ENCODE results near the gene SCLT1. TPM values are rescaled to one million over a fixed set of nuclear protein-coding genes. Genes with fewer than 3 reads are reported as not detected.
"Not testable (repeated sequence)": the region's sequence is repeated elsewhere in the genome, so short reads cannot be mapped to it uniquely, and the experiment has no call there.

The SCLT1 gene
- total RNA-seq, 1 donor from 2014 or later, result 39.0 TPM

GRCh38 chr4:129080129-129080528 lies 13.2 kb downstream of the SCLT1 start:
- intact Hi-C loops (cut with micrococcal nuclease), result no loop called here

DNA sequence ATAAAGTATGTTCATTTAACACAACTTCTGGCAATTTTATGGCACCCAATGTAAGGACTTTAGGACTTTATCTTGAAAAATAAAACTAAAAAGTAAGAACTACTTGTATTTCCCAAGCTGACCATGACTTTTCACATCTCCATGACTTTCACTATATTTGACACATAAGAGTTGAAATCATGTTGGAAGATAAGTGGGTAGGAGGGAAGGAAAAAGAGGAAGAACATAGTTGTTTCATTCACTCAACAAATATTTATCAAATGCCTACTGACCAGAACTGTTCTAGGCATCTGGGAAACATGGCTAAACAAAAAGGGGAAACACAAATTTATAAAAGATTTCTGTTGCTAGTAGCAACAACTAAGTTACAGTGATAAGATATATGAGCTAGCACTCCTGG lies 16.0 kb downstream of the SCLT1 start:
- intact Hi-C loops (cut with micrococcal nuclease), result no loop called here

GRCh38 chr4:129069537-129069936 lies 23.8 kb downstream of the SCLT1 start:
- intact Hi-C loops (cut with micrococcal nuclease), result not testable (repeated sequence)

- intact Hi-C loops (cut with micrococcal nuclease), result no loop called here
Measured at GRCh38 chr4:129064717-129065116, 28.6 kb downstream of the SCLT1 start.

DNA sequence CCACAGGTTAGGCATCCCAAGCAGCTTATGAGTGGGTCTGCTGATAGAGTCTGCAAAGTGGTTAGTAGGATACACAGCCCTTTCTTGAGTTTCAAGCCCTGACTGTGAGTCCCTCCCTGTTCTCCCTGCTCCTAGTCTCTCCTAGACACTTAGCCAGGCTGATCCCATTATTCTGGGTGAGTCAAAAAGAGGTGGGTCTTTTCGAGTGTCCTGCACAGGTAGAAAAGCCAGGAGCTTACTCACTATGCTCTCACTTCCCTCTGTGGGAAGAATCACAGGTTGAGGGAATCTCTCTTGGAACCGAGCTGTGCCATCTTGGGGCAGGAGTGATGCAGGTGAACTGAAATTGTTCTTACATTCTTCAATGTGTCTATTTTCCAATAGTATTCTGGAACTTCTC lies 29.7 kb downstream of the SCLT1 start:
- intact Hi-C loops (cut with micrococcal nuclease), result no loop called here

DNA sequence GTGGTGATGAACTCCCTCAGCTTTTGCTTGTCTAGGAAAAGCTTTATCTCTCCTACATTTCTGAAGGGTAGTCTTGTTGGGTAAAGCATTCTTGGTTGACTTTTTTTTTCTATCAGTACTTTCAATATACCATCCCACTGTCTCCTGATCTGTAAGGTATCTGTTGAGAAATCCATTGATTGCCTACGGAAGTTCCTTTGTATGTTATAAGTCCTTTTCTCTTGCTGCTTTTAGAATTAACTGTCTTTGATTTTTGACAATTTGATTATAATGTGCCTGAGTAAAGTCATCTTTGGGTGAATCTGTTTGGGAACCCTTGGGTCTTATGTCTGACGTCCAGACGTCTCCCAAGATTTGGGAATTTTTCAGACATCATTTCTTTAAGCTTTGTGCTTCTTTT lies 30.8 kb downstream of the SCLT1 start:
- intact Hi-C loops (cut with micrococcal nuclease), result no loop called here

DNA sequence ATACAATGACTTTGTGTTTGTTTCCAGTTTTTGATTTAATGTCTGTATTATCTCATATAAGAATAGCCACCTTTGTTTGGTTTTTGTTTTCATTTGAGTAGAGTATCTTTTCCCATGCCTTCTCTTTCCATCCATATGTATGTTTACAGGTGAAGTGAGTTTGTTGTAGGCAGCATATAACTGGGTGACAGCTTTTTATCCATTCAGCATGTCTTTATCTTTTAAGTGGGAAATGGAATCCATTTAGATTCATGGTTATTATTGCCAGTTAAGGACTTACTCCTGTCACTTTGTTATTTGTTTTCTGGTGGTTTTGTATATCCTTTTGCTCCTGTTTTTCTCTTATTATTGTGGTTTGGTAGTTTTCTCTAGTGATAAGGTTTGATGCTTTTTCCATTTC lies 34.3 kb downstream of the SCLT1 start:
- intact Hi-C loops (cut with micrococcal nuclease), result no loop called here

DNA sequence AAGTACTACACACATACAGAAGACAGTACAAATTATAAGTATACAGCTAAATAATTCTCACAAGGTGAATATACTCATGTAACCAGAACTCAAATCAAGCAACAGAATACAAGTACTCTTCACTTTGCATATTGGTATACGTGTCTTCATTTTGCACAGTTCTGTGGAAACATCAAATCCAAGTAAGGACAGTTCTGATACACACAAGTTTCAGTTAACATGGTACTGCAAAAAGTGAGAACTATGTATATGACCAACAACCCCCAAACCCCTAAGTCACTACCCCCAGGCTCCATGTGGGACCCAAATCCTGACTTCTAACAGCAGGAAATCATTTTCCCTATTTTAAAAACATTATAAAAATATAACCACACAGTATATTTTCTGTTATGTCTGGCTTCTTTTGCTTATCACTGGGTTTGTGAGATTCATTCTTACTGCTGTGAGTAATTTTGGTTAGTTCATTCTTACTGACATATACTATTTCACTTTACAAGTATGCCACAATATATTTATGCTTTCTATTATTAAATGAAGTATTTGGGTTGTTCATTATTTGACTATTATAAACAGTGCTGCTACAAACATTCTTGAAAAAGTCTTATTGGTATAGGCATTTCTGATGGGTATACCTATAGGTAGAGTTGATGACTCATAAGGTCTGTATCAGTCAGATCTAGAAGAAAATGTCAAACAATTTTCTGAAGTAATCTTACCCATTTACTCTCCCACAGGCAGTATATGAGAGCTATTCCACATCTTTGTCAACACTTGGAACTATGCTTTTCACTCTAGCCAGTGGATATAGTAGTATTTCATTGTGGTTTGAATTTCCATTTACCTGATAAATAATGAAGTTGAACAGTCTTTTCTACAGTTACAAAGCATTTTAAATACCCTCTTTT lies 47.0 kb downstream of the SCLT1 start:
- intact Hi-C loops (cut with micrococcal nuclease), result loop anchor here (5.0 kb wide), 1 partner anchor 46 kb away; the partner anchor contains the start of gene SCLT1

DNA sequence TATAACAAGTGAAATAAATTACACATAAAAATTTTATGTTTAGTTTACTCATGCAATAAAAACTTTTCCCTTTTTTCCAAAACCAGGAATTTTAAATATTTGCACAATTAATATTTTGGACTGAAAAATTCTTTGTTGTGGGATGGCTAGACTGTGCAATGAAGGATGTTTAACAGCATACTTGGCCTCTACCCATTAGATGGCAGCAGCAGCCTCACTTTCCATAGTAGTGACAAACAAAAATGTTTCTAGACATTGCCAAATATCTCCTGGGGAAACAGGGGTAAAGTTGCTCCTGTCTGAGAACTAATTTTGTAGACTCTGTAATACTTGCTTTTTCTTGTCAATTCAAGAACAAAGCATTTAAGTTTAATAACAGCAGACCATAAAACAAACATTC lies 49.8 kb downstream of the SCLT1 start:
- intact Hi-C loops (cut with micrococcal nuclease), result no loop called here

DNA sequence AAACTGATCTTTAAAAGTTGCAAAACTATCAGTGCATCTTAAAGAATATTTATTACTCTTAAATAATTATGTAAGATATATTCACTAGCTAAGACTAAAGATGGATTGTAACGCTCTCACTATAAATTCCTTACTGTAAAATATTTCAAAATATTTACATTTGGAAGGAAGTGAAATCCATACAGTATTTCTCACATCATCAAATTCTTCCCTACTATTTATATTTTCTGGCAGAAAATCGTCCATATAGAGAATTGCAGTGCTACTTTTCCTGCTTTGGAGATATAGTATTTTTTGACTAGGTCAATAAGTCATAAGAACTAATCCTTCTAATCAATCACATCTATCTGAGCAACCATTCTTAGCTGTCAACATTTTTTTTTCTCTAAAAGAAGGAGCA lies 52.9 kb downstream of the SCLT1 start:
- intact Hi-C loops (cut with micrococcal nuclease), result no loop called here

DNA sequence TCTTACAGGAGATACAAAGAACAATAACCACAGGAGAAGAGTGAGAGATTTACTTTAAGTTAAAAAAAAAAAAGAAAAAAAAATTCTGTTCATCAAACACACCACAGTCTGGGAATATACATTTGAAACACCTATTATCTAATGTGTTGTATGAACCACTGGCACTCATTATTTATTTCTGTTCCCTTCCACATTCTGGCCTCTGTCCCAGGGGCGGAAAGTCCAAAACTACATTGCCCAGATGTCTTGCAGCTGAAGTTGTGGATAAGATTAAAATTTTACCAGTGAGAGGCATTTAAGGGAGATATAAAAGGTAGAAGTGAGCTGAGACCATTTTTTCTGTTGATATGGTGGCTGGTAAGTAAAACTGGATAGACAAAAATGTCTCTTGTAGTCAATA lies 56.2 kb downstream of the SCLT1 start:
- intact Hi-C loops (cut with micrococcal nuclease), result no loop called here

DNA sequence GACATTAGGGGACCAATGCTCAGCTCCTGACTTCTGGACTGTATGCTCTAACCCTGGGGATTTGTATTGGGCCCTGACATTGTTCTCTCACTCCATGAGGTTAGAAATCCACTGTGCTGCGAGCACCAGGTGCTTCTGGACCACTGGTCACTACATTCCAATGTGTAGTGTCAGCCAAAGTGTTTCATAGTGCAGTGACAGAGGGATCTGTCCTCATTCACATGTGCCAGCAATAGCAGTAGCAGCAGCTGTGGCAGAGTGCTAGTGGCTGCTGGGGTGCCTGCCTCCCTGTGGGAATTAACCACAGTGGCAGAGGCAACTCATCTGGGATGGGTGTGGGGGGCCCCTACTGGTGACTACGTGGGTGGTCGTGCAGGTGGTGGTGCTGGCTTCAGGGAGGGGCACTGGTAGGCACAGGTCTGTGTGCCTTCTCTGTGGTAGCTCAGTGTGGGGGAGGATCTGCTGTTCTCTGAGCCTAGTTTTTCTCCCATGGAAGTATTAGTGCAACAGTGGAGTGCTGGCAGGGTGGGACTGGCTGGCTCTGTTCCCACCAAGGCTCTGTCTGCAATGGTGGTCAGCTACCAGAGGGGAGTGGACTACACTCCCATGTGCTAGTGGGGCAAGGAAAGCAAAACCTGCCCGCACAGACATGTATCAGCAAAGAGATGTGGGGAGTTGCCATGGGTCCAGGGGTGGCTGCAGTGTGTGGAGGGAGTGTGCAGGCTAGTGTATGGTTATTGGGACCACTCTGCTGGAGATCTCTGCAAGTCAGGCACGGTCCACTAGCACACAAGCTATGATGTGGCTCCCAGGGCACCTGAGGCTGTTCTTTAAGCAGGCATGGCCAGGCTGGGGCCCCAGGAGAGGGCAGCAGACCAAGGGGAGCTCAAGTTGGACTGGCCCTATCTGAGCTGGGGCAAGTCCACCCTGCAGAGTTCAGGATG lies 78.5 kb downstream of the SCLT1 start:
- intact Hi-C loops (cut with micrococcal nuclease), result no loop called here

- intact Hi-C loops (cut with micrococcal nuclease), result no loop called here
Measured at GRCh38 chr4:129008096-129008495, 85.2 kb downstream of the SCLT1 start.

- intact Hi-C loops (cut with micrococcal nuclease), result no loop called here
Measured at GRCh38 chr4:128986908-128987307, 106.4 kb downstream of the SCLT1 start.

- intact Hi-C loops (cut with micrococcal nuclease), result no loop called here
Measured at GRCh38 chr4:128986019-128986418, 107.3 kb downstream of the SCLT1 start.

DNA sequence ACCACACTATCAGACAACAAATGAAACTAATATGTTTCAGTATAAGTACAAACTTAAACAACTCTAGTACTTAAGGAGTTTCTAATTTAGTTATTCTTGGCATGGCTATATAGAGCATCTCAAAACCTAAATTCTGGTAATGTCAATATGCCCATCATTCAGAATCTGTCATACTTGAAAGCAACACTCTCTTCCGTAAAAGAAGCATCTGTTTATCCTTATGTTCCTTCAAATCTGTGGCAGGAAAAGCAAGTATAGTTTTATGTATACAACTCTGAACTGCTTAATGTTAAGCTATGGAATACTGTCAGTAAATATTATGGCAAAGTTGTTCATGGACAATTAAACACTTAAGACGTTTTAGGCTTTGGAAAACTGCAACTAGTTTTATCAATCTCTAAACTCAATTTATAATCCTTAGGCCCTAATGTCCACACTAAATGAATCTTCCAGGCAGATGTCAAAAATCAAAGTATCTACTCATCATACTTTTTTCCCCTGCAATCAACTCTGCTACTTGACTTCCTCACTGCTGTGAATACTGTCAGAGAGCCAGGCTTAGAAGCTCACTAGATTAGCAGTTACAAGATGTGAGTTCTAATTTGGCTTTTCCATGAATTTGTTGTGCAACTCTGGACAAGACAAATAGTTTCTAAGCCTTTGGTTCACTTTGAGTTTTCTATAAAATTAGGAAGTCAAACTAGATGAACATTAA lies 109.4 kb downstream of the SCLT1 start:
- intact Hi-C loops (cut with micrococcal nuclease), result no loop called here

- intact Hi-C loops (cut with micrococcal nuclease), result no loop called here
Measured at GRCh38 chr4:128981377-128981776, 112.0 kb downstream of the SCLT1 start.

GRCh38 chr4:128980816-128981326 lies 112.5 kb downstream of the SCLT1 start:
- intact Hi-C loops (cut with micrococcal nuclease), result no loop called here

DNA sequence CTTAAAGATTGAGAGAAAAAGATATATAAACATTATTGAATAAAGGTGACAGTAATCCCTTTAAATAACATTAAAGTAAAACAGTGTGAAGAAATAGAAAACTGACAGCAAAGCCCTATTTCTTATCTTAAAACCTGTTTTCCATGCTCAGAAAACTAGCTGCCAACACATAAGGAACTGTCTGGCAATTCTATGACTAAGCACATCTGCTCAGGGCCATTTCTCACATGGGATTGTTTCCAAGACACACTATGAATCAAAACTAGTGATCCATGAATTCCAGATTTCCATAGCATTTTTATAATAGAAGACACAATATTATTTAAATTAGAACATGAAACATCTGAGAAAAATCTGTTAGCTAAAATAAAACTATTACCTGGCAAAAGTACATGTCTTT lies 113.4 kb downstream of the SCLT1 start:
- intact Hi-C loops (cut with micrococcal nuclease), result no loop called here

DNA sequence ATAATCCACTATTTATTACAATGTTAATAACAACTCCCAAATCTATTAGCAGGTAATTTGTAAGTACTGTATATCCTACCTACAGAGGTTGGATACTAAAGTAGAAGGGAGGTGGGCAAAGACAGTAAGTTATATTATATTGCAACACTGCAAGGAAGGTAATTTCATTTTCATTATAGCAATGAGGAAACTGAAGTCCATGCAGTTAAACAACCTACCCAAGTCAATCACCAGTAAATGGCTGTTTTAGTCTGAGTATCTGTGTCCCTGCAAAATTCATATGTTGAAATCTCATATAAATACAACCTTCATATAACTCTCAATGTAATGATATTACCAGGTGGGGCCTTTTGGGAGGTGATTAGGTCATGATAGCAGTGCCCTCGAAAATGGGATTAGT lies 114.4 kb downstream of the SCLT1 start:
- intact Hi-C loops (cut with micrococcal nuclease), result no loop called here

GRCh38 chr4:128974136-128974581 lies 119.2 kb downstream of the SCLT1 start:
- intact Hi-C loops (cut with micrococcal nuclease), result no loop called here

Data from T-helper 1 cell treated with Interleukin-12 subunit alpha and Interleukin-12 subunit beta and Interleukin-4 antibody, amounts not matched to agents 30 ng/mL and 1 ng/mL, for 36 hours (primary cell).